OCI-LY1 (cell line): ENCODE measurements around the gene ZIC2.

Experiments
- H2AFZ ChIP-seq: fragments of 200-600 bp; sonication (generic), shearing (Covaris generic); 2 replicates; pipeline ENCODE4 v1.6.0; 2014; ENCODE audit warnings: antibody characterized with exemption, mild to moderate bottlenecking, low read length
- H3F3A ChIP-seq: fragments of 200-600 bp; sonication (generic), shearing (Covaris generic); 2 replicates; pipeline ENCODE4 v1.6.0; 2014; ENCODE audit warnings: mild to moderate bottlenecking, antibody characterized with exemption, low read length, moderate library complexity; ENCODE audit not compliant: insufficient read depth
- H3K27ac ChIP-seq: fragments of 200-600 bp; sonication (generic); 2 replicates; pipeline ENCODE4 v1.5.1; 2014; ENCODE audit warnings: low read length, mixed run types, mild to moderate bottlenecking, low read depth; ENCODE audit not compliant: poor library complexity, severe bottlenecking
- H3K27me3 ChIP-seq: fragments of 200-600 bp; sonication (generic); 2 replicates; pipeline ENCODE4 v1.6.0; 2014; ENCODE audit warnings: antibody characterized with exemption, mild to moderate bottlenecking, low read length, moderate library complexity; ENCODE audit not compliant: insufficient read depth
- H3K36me3 ChIP-seq: fragments of 200-600 bp; sonication (generic); 2 replicates; pipeline ENCODE4 v1.6.1; 2014; ENCODE audit warnings: mild to moderate bottlenecking, antibody characterized with exemption, low read length, moderate library complexity, mixed read lengths; ENCODE audit not compliant: insufficient read depth
- H3K4me1 ChIP-seq: fragments of 200-600 bp; sonication (generic); 2 replicates; pipeline ENCODE4 v1.5.1; 2014; ENCODE audit warnings: mild to moderate bottlenecking, low read length, moderate library complexity; ENCODE audit not compliant: insufficient read depth, severe bottlenecking
- H3K4me2 ChIP-seq: fragments of 200-600 bp; sonication (generic), shearing (Covaris generic); 2 replicates; pipeline ENCODE4 v1.6.1; 2014; ENCODE audit warnings: low read length
- H3K4me3 ChIP-seq: fragments of 200-600 bp; sonication (generic); 2 replicates; pipeline ENCODE4 v1.5.1; 2014; ENCODE audit warnings: low read length, low read depth, mild to moderate bottlenecking, mixed read lengths; ENCODE audit not compliant: poor library complexity, severe bottlenecking
- H3K79me2 ChIP-seq: fragments of 200-600 bp; shearing (Covaris generic); 2 replicates; pipeline ENCODE4 v1.6.1; 2016; ENCODE audit warnings: mixed run types, low read length, mixed read lengths; ENCODE audit not compliant: insufficient read depth
- H3K9ac ChIP-seq: fragments of 200-600 bp; sonication (generic), shearing (Covaris generic); 2 replicates; pipeline ENCODE4 v1.6.1; 2014; ENCODE audit warnings: mild to moderate bottlenecking, low read length, mixed read lengths
- H3K9me2 ChIP-seq: fragments of 200-600 bp; sonication (generic), shearing (Covaris generic); 2 replicates; pipeline ENCODE4 v1.6.1; 2014; ENCODE audit warnings: low read depth, mild to moderate bottlenecking, low read length, mixed read lengths
- H3K9me3 ChIP-seq: fragments of 200-600 bp; shearing (Covaris generic); 2 replicates; pipeline ENCODE4 v1.6.1; 2014; ENCODE audit warnings: low read length, mixed read lengths
- H4K20me1 ChIP-seq: fragments of 200-600 bp; sonication (generic), shearing (Covaris generic); 2 replicates; pipeline ENCODE4 v1.6.0; 2016; ENCODE audit warnings: mild to moderate bottlenecking, low read length; ENCODE audit not compliant: insufficient read depth
- EZH2 ChIP-seq: fragments of 200-600 bp; sonication (generic), shearing (Covaris generic); IDR thresholded peaks from 2 replicates; pipeline ENCODE4 v1.8.0; 2017; ENCODE audit warnings: borderline replicate concordance, mixed run types, mild to moderate bottlenecking, antibody characterized with exemption, low read length, moderate library complexity, mixed read lengths
- TF ChIP-seq, protein P1 (sequence below): fragments of 200-600 bp; sonication (generic), shearing (Covaris generic); IDR thresholded peaks from 2 replicates; pipeline ENCODE4 v1.5.1; 2017; ENCODE audit warnings: mild to moderate bottlenecking, antibody characterized with exemption, low read length, moderate library complexity, mixed read lengths

ZIC2 gene

DNA sequence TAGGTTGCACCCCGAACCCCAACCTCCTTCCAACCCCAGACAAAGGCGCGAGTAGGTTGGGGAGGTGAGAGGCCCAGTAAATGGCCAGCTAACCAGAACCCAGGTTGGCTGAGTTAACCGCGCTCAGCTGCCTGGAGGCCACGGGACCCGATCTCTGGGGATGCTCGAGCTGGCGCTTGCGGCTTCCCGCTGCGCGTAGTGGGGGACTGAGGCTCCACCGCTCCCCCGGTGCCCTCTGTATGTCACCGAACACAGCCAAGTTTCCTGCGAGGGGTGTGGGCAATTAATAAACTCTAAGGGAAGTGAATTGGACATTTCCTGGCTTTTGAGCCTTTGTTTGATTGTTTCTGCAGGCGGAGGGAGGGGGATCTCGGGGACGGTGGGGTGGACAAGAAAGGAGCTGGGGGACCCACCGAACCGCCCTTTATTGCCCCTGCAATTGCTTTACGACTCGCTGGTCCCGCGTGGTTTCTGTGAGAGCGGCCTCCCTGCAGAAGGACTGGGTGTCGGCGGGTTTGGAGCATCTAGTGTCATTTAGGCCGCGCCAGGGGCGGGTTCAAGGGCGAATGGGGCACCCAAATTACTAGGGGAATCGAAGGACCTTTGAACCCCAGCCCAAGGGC, 6.5 kb upstream of the ZIC2 start:
- no peak for TF ChIP-seq EZH2
- TF ChIP-seq, protein P1, sequence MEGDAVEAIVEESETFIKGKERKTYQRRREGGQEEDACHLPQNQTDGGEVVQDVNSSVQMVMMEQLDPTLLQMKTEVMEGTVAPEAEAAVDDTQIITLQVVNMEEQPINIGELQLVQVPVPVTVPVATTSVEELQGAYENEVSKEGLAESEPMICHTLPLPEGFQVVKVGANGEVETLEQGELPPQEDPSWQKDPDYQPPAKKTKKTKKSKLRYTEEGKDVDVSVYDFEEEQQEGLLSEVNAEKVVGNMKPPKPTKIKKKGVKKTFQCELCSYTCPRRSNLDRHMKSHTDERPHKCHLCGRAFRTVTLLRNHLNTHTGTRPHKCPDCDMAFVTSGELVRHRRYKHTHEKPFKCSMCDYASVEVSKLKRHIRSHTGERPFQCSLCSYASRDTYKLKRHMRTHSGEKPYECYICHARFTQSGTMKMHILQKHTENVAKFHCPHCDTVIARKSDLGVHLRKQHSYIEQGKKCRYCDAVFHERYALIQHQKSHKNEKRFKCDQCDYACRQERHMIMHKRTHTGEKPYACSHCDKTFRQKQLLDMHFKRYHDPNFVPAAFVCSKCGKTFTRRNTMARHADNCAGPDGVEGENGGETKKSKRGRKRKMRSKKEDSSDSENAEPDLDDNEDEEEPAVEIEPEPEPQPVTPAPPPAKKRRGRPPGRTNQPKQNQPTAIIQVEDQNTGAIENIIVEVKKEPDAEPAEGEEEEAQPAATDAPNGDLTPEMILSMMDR, result no peak
- H3K27me3 ChIP-seq, result 0 out of 2 replicates have a peak, but pooled peaks cover 6% of the 10 kb centered on the region

DNA sequence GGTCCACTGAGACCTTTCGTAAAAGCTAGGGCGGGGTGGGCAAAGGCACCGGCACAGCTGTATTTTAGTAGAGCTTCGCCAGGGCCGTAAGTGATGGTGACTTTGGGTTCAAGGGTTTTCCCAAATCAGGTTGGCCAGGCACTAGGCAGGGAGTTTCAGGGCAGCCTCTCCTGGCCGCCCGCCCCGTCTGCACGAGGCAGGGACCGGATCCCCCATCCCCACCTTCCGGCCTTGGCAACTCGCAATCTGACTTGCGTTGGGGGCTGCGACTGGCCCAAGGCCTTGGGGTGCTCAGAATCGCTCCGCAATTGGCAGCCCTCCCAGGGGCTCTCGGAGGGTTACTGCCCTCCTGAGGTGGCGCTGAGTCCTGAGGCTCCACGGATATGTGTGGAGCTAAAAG, 6.0 kb upstream of the ZIC2 start:
- Histone ChIP-seq H3K4me1 (no peaks in the 10 kb centered on the region), H3K79me2 (no peaks in the 10 kb centered on the region), H3K27ac (no peak overlapping the region), H3K9me3 (no peaks in the 10 kb centered on the region), H3K27me3 (0 out of 2 replicates have a peak, but pooled peaks cover 6% of the 10 kb centered on the region), H3F3A (no peaks in the 10 kb centered on the region), H3K36me3 (no peaks in the 10 kb centered on the region), H3K4me2 (no peak overlapping the region), H3K4me3 (no peak overlapping the region), H3K9ac (no peak overlapping the region), H3K9me2 (no peaks in the 10 kb centered on the region), H4K20me1 (no peaks in the 10 kb centered on the region), H2AFZ (no peak overlapping the region)
- TF ChIP-seq, protein P1, result no peak
- no peak for TF ChIP-seq EZH2

More for the DNA sequence above, 6.5 kb upstream of the ZIC2 start:
- Histone ChIP-seq H3K4me3 (no peak overlapping the region), H3K27ac (no peak overlapping the region), H3K9me2 (no peaks in the 10 kb centered on the region), H3K4me2 (no peak overlapping the region), H4K20me1 (no peaks in the 10 kb centered on the region), H3F3A (no peaks in the 10 kb centered on the region), H3K4me1 (no peaks in the 10 kb centered on the region), H3K79me2 (no peaks in the 10 kb centered on the region), H3K9ac (no peak overlapping the region), H2AFZ (no peak overlapping the region), H3K36me3 (no peaks in the 10 kb centered on the region), H3K9me3 (no peaks in the 10 kb centered on the region)

DNA sequence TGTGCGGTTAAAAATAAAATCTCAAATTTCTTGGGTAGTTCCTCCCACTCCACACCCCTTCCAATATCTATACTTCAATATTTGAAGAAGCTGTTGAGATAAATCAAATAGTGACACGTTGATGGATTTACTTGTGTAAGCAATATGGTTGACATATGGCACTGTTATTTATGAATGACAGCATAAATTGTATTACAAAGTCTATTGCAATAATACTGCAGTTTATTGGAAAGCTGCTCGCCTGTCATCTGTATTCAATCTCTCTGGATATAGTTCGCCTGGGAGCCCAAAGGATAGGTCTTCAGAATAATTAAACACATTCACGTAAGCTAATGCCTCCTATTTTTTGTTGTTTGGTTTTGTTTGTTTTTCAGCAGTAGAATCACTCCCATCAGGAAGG, 5.0 kb upstream of the ZIC2 start:
- Histone ChIP-seq H3K9ac (no peak overlapping the region), H3K79me2 (no peaks in the 10 kb centered on the region), H3K9me3 (no peaks in the 10 kb centered on the region), H3K4me2 (no peak overlapping the region), H3F3A (no peaks in the 10 kb centered on the region), H4K20me1 (no peaks in the 10 kb centered on the region), H3K27me3 (0 out of 2 replicates have a peak, but pooled peaks cover 6% of the 10 kb centered on the region), H3K36me3 (no peaks in the 10 kb centered on the region), H3K9me2 (no peaks in the 10 kb centered on the region), H3K27ac (no peak overlapping the region), H3K4me3 (no peak overlapping the region), H3K4me1 (no peaks in the 10 kb centered on the region), H2AFZ (no peak overlapping the region)
- TF ChIP-seq, protein P1, result no peak
- no peak for TF ChIP-seq EZH2
